ENCODE data around the gene TSNAXIP1.

The TSNAXIP1 gene

DNA sequence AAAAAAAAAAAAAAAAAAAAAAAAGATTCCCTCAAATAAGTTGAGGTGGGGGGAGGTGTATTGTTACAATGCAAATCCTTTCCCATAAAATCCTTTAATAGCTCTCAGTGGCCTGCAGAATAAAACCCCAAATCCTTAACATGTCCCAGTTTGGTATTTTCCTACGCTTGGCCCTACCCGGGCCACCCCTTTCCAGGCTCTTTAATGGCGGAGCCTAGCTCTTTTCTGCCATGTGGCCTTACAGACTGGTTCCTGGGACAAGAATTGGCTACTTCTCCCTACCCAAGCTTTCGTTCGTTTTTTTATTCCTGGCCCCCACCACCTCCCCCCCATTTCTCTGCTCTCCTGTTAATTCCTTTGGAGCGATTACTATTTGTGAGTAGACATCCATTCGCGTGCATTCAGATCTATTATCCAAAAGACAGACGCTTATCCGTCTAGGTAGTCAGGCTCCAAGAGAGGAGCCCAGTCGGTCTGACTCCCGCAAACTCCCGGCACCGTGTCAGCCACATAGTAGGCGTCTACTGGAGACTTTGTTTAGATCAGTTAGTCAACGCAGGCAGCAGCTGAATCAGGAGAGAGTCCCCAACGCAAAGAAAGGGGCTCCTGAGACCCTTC is 34.6 kb downstream of the TSNAXIP1 start:
- DNase-seq: no peak

DNA sequence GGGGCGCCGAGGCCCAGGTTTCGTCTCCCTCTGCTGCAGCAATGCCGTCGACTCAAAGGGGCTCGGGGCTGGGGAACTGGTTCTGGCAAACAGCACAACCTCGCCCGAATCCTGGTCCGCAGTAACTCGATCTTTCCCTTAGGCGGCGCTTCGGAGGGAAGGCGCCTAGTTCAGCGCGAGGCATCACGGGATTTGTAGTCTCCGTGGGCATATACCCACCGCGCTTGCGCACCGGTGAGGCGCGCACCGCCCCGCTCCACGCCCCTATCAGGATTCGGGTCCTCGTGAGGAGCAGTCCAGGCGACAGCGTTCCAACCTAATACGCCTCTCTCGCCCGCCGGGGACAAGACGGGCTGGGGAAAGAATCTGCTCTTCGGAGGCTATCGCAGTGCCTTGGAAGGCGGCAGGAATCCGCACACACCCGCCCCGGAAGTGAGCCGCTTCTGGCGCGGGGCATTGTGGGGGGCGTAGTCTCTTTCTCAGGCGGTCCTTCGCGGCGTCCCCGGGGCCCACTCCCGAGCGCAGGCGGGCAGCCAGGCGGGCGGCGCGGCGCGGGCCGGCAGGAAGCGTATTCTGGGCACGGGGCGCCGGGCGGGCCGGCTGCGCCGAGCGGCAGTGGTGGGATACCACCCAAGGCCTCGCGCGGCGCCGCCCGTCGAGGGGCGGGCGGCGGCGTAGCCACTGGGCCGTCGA is 35.3 kb downstream of the TSNAXIP1 start, which contains the start of gene THAP11:
THAP11 (plus strand) TSS at position 505 of the 693 bp plus-strand sequence. CDS start 235 bp downstream, outside the sequence.
- DNase-seq: peak; percentile 89

GRCh38 chr16:67842509-67843342 is 36.0 kb downstream of the TSNAXIP1 start:
- peak; percentile 34 for DNase-seq

DNA sequence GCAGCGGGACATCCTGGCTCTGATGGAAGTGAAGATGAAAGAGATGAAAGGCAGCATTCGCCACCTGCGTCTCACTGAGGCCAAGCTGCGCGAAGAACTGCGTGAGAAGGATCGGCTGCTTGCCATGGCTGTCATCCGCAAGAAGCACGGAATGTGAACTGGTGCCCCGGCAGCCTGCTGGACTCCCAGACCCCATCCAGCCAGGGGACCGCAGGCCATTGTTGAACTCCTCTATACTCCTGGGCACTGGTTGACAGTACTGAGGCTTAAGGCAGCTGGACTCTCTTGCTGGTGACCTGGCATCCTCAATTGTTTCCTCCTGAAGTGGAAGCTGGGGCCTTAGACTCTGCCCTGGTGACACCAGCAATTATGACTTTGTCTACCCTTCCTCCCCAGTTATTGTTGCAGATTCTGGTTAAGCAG is 36.7 kb downstream of the TSNAXIP1 start:
- no peak for DNase-seq

DNA sequence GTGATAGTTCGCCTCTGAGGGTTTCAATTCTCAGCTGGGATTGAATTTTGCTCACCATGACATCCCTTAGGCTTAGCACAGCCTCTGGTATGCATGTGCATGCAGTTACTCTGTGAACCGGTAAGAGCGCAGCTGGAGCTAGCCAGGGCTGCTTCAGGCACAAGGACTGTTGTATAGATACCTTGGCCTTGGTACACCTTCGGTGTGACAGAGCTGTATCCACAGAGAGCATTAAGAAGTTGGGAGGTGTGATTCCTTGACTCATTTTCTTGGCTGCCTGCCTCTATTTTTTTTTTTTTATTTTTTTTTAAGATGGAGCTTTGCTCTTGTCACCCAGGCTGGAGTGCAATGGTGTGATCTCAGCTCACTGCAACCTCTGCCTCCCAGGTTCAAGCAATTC is 37.8 kb downstream of the TSNAXIP1 start:
- no peak for DNase-seq

GRCh38 chr16:67845291-67846062 is 38.8 kb downstream of the TSNAXIP1 start:
- no peak for DNase-seq

GRCh38 chr16:67846063-67846319 is 39.3 kb downstream of the TSNAXIP1 start:
- DNase-seq: no peak

- peak; percentile 88 for DNase-seq
These were observed 39.8 kb downstream of the TSNAXIP1 start, which contains the start of gene NUTF2 for GRCh38 chr16:67846320-67847063. TSS of gene NUTF2 (plus strand) at chr16:67846933. CDS start at chr16:67865131, 18,198 bp downstream.

DNA sequence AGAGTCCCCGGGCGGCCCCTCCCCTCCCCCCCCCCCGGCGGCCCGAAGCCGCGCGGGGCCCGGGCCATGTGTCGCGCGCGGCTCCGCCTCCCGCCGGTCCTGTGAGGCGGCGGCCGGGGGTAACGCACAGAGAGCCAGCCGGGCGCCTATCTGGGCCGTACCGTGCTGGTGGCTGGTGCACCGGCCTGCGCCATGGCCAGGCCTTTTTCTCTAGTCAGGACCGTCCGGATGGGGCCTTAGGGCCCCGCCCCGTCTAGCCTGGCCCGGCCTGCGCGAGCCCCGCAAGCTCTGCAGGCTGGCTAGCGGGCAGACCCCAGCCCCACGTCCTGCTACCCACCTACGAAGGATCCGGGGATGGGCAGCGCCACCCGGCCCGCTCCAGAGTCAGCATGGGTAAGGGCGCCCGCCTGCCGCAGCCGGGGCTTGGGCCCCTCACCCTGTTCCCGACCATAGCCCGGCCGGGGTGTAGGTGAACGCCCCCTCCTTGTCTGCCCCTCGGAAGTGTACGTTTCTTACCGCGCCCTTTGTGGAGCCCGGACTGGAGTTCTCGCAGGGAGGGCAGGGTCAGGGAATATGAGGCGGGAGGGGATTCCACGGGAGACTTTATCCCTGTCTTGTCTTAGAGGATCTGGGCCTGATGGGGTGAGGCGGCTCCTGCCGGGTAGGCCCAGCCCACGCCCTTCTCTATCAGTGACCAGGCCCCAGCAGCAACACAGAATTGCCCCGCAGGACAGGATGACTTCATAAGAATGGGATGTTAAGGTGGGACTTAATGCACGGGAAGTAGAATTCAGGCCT is 40.6 kb downstream of the TSNAXIP1 start, which contains the start of gene CENPT:
CENPT (minus strand) TSS at position 630 of the 798 bp plus-strand sequence. CDS start 13,834 bp downstream, outside the sequence.
- DNase-seq: no peak

- no peak for DNase-seq
These were observed 41.4 kb downstream of the TSNAXIP1 start for GRCh38 chr16:67848118-67848517.

GRCh38 chr16:67853670-67854069 is 47.0 kb downstream of the TSNAXIP1 start:
- DNase-seq: no peak

DNA sequence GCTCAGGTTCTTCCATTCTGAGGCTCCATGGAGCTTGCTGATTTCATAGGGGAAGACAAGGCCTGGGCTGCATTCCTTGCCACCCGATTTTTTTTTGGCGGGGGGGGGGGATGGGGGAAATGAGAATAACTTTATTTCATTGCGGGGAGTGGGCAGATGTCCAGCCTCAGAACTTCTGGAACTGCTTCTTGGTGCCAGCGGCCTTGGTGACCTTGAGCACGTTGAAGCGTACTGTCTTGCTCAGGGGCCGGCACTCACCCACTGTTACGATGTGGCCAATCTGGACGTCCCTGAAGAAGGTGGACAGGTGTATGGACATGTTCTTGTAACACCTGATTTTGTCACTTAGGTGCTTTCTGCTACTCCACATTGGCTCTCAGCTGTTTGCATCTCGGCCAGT is 49.1 kb downstream of the TSNAXIP1 start:
- no peak for DNase-seq

DNA sequence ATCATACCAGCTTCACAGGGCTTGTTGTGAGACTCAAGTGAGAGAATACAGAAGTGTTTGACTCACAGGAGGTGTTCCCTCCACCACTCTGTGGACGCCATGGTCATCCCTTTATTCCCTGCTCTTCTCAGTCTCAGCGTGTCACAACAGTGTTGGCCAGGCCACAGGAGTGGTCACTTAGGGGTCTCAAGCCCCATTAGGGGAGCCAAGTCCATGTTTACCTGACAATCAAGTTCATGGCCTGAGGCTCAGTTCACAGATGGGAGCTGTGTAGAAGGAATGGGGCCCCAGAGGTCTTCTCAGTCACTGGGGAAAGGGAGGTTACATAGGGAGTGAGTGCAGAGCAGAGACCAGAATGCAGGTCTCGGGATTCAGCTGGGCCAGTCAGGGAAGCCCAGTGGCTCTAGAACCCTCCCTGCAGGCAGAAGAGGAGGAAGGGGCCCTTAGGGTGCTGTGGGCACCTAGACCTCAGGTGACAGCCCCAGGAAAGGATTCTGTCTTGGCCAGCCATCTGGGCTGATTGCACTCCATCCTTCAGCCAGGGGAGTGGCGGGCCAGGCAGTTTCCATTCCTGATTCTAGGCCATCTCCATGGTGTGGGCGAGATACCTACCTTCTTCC is 50.3 kb downstream of the TSNAXIP1 start:
- DNase-seq: no peak

DNA sequence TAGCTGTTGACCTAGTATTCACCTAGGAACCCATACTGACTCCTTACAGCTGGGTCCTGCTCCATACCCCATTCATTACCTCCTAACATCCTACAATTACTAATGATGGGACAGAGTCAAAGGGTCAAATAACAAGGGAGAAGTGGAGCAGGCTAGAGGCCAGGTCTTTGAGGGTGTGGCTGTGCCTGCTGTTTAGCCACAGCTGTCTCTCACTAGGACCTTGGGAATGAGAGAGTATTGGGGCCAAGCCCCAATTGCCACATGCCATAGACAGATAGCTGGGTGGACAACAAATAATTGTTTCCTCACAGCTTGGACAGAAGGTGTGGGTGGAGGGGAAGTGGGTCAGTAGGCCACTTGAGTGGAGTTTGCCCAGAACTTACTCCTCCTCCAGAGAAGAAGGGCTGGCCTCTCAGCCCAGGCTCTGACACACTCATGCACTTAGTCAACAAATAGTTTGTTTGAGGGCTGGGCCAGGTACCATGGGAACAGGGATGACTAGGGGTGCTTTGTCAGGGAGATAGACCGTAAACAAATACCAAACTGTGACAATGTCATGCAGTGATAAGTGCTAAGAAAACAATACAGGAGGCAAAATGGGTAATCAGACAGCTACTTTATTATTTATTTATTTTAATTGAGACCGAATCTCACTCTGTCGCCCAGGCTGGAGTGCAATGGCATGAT is 51.0 kb downstream of the TSNAXIP1 start:
- no peak for DNase-seq

DNA sequence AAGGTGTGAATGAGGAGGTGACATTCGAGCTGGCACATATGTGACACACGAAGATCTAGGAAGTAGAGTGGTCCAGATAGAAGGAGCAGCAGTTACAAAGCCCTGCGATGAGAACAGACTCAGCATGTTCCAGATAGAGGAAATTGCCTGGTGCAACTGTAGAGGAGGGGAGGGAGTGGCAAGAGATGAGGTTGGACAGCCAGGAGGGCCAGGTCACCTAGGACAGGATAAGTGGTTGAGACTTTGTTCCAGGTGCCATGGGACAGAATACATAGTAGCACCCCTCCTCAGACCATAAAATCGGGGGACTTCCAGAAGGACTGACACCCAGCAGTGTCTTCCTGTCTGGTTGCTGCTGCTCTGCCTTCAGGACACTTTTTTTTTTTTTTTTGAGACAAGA is 51.8 kb downstream of the TSNAXIP1 start:
- DNase-seq: no peak

DNA sequence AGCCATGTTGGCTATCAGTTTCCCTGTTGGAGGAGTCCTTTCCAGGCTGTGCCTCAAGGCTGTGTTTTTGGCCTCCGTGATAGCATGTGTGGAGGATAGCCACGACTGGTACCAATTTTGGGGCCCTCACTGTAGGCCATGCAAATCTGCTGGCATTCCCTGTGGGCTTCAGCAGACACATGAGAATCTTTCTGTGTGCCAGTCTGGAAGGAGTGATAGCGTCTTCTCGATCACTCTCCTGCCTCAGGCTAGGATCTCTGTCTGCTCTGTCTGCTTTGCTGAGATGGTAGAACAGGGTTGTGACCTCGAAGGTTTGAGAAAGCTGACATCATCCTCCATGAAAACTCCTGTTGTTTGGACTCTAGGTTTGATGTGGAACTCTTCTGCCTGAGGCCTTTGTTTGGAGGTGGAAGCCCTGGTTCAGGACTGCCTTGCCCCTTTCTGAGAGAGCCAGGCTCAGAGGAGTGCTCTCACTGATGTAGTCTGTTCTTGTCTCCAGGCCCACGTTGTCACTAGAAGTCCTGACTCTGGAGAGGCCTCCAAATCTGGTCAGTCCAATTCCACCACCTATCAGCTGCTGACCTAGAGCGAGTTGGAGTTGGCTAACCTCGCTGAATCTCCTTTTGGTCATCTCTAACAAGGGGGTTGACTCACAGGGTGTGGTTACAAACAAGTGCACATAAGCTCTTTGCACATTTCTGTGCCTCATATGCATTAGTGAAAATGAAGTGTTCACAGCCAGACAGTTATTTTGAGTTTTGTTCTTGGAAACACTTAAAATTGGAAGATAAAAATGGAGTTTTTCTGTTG is 54.1 kb downstream of the TSNAXIP1 start:
- no peak for DNase-seq

DNA sequence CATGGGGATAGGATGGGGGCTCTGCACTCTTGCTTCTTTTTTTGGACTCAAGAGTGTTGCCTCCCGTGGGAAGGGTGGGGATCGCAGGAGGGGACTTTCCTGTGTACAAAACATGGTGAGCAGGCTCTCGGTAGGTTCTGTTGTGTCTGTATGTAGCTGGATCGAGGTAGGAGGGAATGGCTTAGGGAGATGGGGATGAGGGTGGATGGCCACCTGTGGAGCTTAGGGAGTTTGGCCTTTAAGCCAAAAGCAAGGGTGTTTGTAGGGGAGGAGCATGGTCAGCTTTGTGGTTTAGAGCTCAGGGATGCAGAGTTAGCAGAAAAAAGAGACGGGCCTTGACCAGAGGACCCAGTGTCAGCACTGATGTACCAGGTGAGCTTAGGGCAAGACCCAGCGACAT is 55.2 kb downstream of the TSNAXIP1 start:
- no peak for DNase-seq

GRCh38 chr16:67862623-67863583 is 56.2 kb downstream of the TSNAXIP1 start:
- no peak for DNase-seq
